Spinal cord (tissue), 10 donors: ENCODE data around the gene CYTL1. TPM values are rescaled to one million over a fixed set of nuclear protein-coding genes. Genes with fewer than 3 reads are reported as not detected.

Experiments used
- DNase-seq, 6 donors: peaks; one replicate each; pipeline versions ENCODE4 v3.0.0 to v3.0.0-alpha.2; 2013 to 2015; ENCODE audit warnings: low spot score in 6 of 6, low read depth in 4 of 6
- H3K27ac ChIP-seq: one replicate; pipeline ENCODE4 v1.5.1; 2013; ENCODE audit warnings: low read depth, low read length, control low read depth
- H3K27me3 ChIP-seq: one replicate; pipeline ENCODE4 v1.6.1; 2013; ENCODE audit warnings: low read length; ENCODE audit not compliant: control insufficient read depth, insufficient read depth
- H3K36me3 ChIP-seq: one replicate; pipeline ENCODE4 v1.6.1; 2013; ENCODE audit warnings: low read length; ENCODE audit not compliant: control insufficient read depth, insufficient read depth
- H3K4me1 ChIP-seq: one replicate; pipeline ENCODE4 v1.6.1; 2013; ENCODE audit warnings: low read length; ENCODE audit not compliant: control insufficient read depth, insufficient read depth
- H3K4me3 ChIP-seq: one replicate; pipeline ENCODE4 v1.5.1; 2013; ENCODE audit warnings: low read depth, low read length, control low read depth
- H3K9me3 ChIP-seq: one replicate; pipeline ENCODE4 v1.6.1; 2013; ENCODE audit warnings: low read length; ENCODE audit not compliant: control insufficient read depth, insufficient read depth
- WGBS: methylation state at CpG from one replicate; pipeline ENCODE4 v1.1.5; 2013; ENCODE audit warnings: missing lambda C conversion rate; ENCODE audit not compliant: insufficient coverage; 5-methylcytosine and 5-hydroxymethylcytosine counted together
- polyA plus RNA-seq, 2 donors: library from polyadenylated mRNA; unstranded; fragments of 120-200 nt; gene quantifications; one replicate each; pipeline ENCODE4 v1.2.1, GENCODE V29; 2013; ENCODE audit not compliant: insufficient read length in 2 of 2
- total RNA-seq, 2 donors: library from RNA; depleted of rRNA in 1 of 2; stranded (reverse); fragments of 120-200 nt in 1 of 2; fragments of >200 nt in 1 of 2; gene quantifications; one replicate each; pipeline versions ENCODE4 v1.2.3 to v1.2.4, GENCODE V29; 2013 to 2014
- donor health status: healthy.

The CYTL1 gene
- total and polyA plus RNA-seq, 4 donors = 3.8 to 4.7 (median 4.4) TPM

DNA sequence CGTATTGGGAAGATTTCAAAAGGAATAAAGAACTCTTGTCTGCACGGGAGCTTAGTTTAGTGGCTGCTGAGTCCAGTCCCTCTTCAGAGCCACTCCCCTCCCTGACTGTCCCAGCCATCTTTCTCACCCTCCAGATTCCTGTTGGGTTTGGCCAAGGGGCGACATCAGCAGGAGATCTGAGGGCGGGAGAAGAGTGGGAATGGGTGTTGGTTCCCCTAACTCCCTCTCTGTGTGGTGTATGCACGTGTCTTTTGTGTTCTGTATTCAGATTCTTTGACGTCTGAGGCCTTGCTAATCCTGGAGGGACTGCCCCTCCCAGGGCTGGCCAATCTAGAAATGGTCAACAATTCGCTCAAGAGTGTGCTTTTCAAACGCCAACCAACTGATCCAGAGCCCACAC lies 37.4 kb downstream of the CYTL1 start:
- no peak for DNase-seq
- H3K4me1 ChIP-seq = peaks cover 5% of the 10 kb centered on the region
- 83% methylated on average over 3 of the region's 8 CpGs for WGBS
- no peaks in the 10 kb centered on the region for H3K9me3 ChIP-seq
- H3K4me3 ChIP-seq = no peak overlapping the region
- H3K27me3 ChIP-seq = no peaks in the 10 kb centered on the region
- H3K36me3 ChIP-seq = no peaks in the 10 kb centered on the region
- no peak overlapping the region for H3K27ac ChIP-seq

DNA sequence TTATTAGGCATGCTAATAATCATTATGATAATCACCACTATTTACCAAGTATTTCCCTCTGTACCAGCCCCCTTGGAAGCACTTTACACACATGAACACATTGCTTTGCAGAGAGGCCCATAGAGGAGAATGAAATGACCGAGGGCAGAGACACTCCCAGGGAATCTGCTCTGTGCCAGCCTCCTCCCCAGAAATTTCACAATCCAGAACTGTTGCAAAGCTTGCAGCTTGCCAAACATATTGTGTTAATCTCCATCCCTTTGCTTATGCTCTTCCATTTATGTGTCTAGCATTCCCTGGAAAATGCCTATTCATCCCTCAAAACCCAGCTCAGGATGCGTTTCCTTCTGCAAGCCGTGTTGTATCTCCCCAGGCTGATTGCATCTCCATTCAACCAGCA lies 37.8 kb downstream of the CYTL1 start:
- DNase-seq = peak in 1 of 6 donors; percentile 29

DNA sequence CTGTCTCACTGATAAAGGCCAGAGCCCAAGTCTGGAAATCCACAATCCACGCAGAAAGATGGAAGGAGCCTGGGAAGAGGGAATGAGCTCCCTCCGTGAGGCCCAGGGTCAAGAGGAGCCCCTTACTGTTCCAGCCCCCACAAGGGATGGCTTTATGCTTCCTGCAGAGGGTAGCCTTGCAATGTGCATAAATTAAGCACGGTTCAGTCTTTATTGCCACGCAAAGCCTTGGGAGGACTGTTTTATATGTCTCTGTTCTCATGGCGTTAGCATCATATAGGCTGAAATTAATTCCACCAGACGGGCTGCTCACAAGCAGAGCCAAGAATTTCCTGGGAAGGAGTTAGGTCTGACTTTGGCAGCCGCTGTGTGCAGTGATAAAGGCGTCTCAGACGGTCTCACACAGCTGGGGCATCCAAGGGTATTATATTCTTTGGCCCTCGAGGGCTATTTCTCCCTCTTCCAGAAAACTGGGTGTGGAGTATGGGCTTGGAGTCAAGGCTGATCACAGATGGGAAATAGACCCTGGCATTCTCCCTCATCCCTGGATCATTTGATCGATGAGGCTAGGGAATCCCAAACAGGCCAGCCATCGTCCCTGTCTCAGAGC lies 38.5 kb downstream of the CYTL1 start:
- peak in 2 of 6 donors; percentile 62 to 69 for DNase-seq
- Histone ChIP-seq H3K36me3 (no peaks in the 10 kb centered on the region), H3K4me3 (no peak overlapping the region), H3K4me1 (peaks cover 5% of the 10 kb centered on the region), H3K27ac (no peak overlapping the region), H3K9me3 (peaks cover under 1% of the 10 kb centered on the region), H3K27me3 (no peaks in the 10 kb centered on the region)
- WGBS = 26% methylated on average over 11 of the region's 12 CpGs

More for the DNA sequence above, 37.8 kb downstream of the CYTL1 start:
- Histone ChIP-seq H3K27ac (no peak overlapping the region), H3K36me3 (no peaks in the 10 kb centered on the region), H3K4me1 (peaks cover 5% of the 10 kb centered on the region), H3K27me3 (no peaks in the 10 kb centered on the region), H3K9me3 (no peaks in the 10 kb centered on the region), H3K4me3 (no peak overlapping the region)
- WGBS = 89% methylated on average over 1 of the region's 3 CpGs

DNA sequence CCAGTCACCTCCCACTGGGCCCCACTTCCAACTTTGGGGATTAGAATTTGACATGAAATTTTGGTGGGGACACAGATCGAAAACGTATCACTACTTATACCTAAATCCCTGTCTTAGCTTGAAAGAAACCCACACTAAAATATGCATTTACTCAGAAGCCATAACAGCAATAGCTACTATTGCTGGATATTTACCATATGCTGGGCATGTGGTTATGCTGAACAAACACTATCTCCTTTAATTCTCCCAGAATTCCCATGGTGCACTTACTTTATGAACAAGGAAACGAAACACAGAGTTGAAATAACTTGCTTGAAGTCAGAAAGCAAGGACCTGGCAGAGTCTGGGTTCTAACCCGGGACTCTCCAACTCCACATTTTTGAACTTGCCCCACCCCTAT lies 39.3 kb downstream of the CYTL1 start:
- Histone ChIP-seq H3K9me3 (peaks cover 5% of the 10 kb centered on the region), H3K4me1 (peaks cover 5% of the 10 kb centered on the region), H3K27ac (no peak overlapping the region), H3K36me3 (no peaks in the 10 kb centered on the region), H3K4me3 (no peak overlapping the region), H3K27me3 (no peaks in the 10 kb centered on the region)
- DNase-seq = no peak
- 100% methylated on average over 2 of the region's 4 CpGs for WGBS

DNA sequence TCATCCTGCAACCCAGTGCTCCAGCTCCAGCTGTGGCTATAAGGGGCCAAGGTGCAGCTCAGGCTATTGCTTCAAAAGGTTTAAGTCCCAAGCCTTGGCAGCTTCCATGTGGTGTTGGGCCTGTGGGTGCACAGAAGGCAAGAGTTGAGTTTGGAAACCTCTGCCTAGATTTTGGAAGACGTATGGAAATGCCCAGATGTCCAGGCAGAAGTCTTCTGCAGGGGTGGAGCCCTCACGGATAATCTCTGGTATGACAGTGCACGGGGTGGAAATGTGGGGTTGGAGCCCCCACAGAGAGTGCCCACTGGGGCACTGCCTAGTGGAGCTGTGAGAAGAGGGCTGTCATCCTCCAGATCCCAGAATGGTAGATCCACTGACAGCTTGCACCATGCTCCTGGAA lies 44.5 kb downstream of the CYTL1 start:
- Histone ChIP-seq H3K36me3 (no peaks in the 10 kb centered on the region), H3K9me3 (peaks cover 5% of the 10 kb centered on the region), H3K4me1 (no peaks in the 10 kb centered on the region), H3K27ac (no peak overlapping the region), H3K4me3 (no peak overlapping the region), H3K27me3 (no peaks in the 10 kb centered on the region)
- 86% methylated on average over 3 of the region's 3 CpGs for WGBS
- DNase-seq = no peak

DNA sequence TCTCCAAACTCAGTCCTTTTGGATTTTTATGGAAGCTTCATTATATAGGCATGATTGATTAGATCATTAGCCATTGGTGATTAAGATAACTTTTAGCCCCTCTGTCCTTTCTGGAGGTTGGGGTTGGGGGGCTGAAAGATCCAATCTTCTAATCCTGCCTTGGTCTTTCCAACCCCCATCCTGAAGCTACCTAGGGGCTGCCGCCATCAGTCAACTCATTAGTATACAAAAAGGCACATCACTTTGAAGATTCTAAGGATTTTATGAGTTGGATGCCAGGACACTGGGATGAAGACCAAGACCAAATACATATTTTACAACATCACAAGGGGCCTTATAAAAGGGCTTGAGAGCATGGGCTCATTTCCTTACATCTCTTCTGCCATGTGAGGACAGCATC lies 47.5 kb downstream of the CYTL1 start:
- Histone ChIP-seq H3K36me3 (no peaks in the 10 kb centered on the region), H3K4me1 (no peaks in the 10 kb centered on the region), H3K9me3 (peaks cover 5% of the 10 kb centered on the region), H3K27me3 (no peaks in the 10 kb centered on the region), H3K4me3 (no peak overlapping the region), H3K27ac (no peak overlapping the region)
- DNase-seq = no peak
- no CpG with 5 or more reads among the region's 1 CpG for WGBS

DNA sequence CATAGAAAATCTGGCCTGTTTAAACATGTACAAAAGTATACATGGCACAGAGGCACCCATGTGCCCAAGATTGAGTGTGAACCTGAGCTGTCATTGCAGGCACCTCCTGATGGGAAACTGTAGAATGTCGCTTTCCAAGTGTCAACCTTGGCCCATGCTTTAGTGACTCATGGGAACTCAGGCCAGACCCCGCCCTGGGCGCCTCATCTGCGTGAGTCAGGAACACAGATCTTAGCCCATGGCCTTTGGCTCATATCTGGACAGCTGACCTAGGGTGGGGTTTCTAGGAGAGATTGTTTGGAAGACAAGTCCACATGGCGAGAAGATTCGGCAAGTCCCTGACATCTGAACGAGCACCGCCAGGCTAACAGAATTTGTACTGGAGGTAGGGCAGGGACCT lies 50.0 kb downstream of the CYTL1 start:
- no peak overlapping the region for H3K4me3 ChIP-seq

DNA sequence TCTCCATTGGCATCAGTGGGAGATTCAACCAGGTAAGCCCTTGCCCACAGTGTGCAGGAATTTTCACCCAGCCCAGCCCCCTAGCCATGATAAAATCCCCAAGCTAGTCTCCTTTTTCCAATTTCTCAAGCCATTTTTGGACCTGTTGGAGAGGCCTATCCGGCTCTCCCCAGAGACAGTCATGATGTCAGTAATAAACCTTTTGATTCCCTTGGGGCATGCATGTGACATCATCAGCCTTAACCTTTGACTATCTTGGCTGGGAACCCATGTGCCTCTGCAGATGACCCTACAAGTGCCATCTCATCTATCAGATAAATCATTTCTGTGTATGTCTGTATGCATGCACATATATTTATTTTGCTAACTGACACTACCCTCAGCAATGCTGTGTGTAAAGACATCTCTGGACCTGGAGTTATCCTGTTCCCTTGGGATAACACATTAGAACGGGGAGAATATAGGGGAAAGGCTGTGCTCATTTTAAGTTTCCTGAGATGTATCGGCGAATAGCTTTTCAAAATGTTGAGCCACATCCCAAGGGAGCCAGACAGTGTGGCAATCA lies 51.0 kb downstream of the CYTL1 start:
- Histone ChIP-seq H3K4me3 (no peak overlapping the region), H3K27me3 (no peaks in the 10 kb centered on the region), H3K36me3 (no peaks in the 10 kb centered on the region), H3K4me1 (no peaks in the 10 kb centered on the region), H3K9me3 (peaks cover 2% of the 10 kb centered on the region), H3K27ac (no peak overlapping the region)
- DNase-seq = no peak
- 97% methylated on average over 4 of the region's 4 CpGs for WGBS

More for the DNA sequence above, 50.0 kb downstream of the CYTL1 start:
- no peak for DNase-seq
- Histone ChIP-seq H3K27ac (no peak overlapping the region), H3K27me3 (no peaks in the 10 kb centered on the region), H3K4me1 (no peaks in the 10 kb centered on the region), H3K9me3 (no peaks in the 10 kb centered on the region), H3K36me3 (no peaks in the 10 kb centered on the region)
- 86% methylated on average over 8 of the region's 8 CpGs for WGBS
